ENCODE measurements around the gene MRPL12. TPM values are rescaled to one million over a fixed set of nuclear protein-coding genes. Genes with fewer than 3 reads are reported as not detected.

The MRPL12 gene
- total and polyA plus RNA-seq, 9 of the 15 experiments (the other 6 are each of a cell fraction or from before 2014, with no cell fraction given), result 0.94 to 338 (median 100) TPM

GRCh38 chr17:81687770-81688541, 15.2 kb upstream of the MRPL12 start:
- FAIRE-seq (no peak), ATAC-seq (no peak), DNase-seq (ENCODE audit: extremely low read depth in 1 of 4, low spot score in 3 of 4) (no peak)
- Histone ChIP-seq H3K9me3 (replicated peaks; ENCODE audit: control insufficient read depth, insufficient read depth, low read depth, low read length) (no peaks in the 10 kb centered on the region), H3K4me2 (ENCODE audit: insufficient read depth, low read length) (no peak overlapping the region), H3K27me3 (ENCODE audit: control insufficient read depth in 2 of 2, insufficient read depth in 2 of 2, low read length in 2 of 2) (no peaks in the 10 kb centered on the region), H3K36me3 (ENCODE audit: control insufficient read depth, insufficient read depth, low read length) (peaks cover 81% of the 10 kb centered on the region; the same call in 2 of the 3 replicates), H3K4me1 (replicated peaks in 1 of 2; ENCODE audit: control insufficient read depth in 2 of 2, insufficient read depth in 2 of 2, low read length in 2 of 2) (peaks cover 13 to 73% of the 10 kb centered on the region in 2 experiments), H3K79me2 (ENCODE audit: control insufficient read depth, insufficient read depth, low read length) (peaks cover 40% of the 10 kb centered on the region), H2AFZ (ENCODE audit: low read depth, low read length) (no peak overlapping the region), H3K9ac (ENCODE audit: insufficient read depth in 1 of 2, low read depth in 2 of 2, low read length in 2 of 2) (peak overlapping the region in 1 of 2 experiments; percentile 21; a peak in 1 of 4 replicates), H3K4me3 (no peak overlapping the region), H3K9me1 (ENCODE audit: control insufficient read depth, insufficient read depth, low read length) (peaks cover 9% of the 10 kb centered on the region), H3K27ac (ENCODE audit: extremely low read depth, low read depth, low read length) (no peak overlapping the region), H4K20me1 (replicated peaks; ENCODE audit: control insufficient read depth, insufficient read depth, low read length) (peaks cover 16% of the 10 kb centered on the region; the same call in 1 of the 2 replicates)
- 93% methylated on average over 36 of the region's 41 CpGs for WGBS (ENCODE audit: insufficient coverage, low coverage, missing lambda C conversion rate)
- BruUV-seq (replicated peaks), result no TSS peak
- ChIA-PET CTCF (ENCODE audit: low intra/inter-chr PET ratio) (no interaction called here), POLR2A (interaction anchor here (1.1 kb wide), 1 partner anchor 15 kb away, joined by 3 read pairs; no protein-coding TSS in a partner anchor)
- TF ChIP-seq RBFOX2 (IDR thresholded peaks at IDR 0.05; ENCODE audit: low read depth, low read length) (peak; percentile 72), RBM22 (IDR thresholded peaks at IDR 0.05; ENCODE audit: low read depth, low read length, poor library complexity, severe bottlenecking) (peak; percentile 58), CBX1 (IDR thresholded peaks at IDR 0.05; ENCODE audit: low read depth) (no peak), POLR2G (IDR thresholded peaks at IDR 0.05; ENCODE audit: low read depth, low read length) (peak; percentile 56)
- in situ Hi-C loops (cut with MboI) (no loop called here), intact Hi-C loops (cut with micrococcal nuclease) (no loop called here)

DNA sequence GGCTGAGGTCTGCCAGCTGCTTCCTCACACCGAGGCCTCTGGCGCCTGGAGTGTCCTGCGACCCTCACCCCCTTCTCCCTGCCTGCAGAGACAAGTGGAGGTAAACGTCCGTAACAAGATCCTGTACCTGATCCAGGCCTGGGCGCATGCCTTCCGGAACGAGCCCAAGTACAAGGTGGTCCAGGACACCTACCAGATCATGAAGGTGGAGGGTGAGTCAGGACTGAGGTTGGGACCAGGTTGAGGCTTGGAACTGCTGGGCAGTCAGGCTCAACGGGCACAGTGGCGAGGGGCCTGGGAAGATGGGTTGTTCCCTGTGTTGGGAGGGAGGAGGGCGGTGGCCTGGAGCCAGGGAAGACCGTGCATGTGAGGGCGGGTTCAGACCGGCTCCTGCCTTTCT, 14.6 kb upstream of the MRPL12 start:
- BruUV-seq (replicated peaks), result no TSS peak
- ATAC-seq (no peak), FAIRE-seq (no peak), DNase-seq (ENCODE audit: extremely low read depth in 1 of 4, low spot score in 3 of 4) (no peak)
- Histone ChIP-seq H3K79me2 (ENCODE audit: control insufficient read depth, insufficient read depth, low read length) (peaks cover 35% of the 10 kb centered on the region), H2AFZ (ENCODE audit: low read depth, low read length) (no peak overlapping the region), H3K9me1 (ENCODE audit: control insufficient read depth, insufficient read depth, low read length) (peaks cover 9% of the 10 kb centered on the region), H3K9ac (ENCODE audit: insufficient read depth in 1 of 2, low read depth in 2 of 2, low read length in 2 of 2) (no peak overlapping the region), H3K27ac (ENCODE audit: extremely low read depth, low read depth, low read length) (no peak overlapping the region), H3K4me2 (ENCODE audit: insufficient read depth, low read length) (no peak overlapping the region), H3K9me3 (replicated peaks; ENCODE audit: control insufficient read depth, insufficient read depth, low read depth, low read length) (no peaks in the 10 kb centered on the region), H3K27me3 (ENCODE audit: control insufficient read depth in 2 of 2, insufficient read depth in 2 of 2, low read length in 2 of 2) (no peaks in the 10 kb centered on the region), H3K4me1 (replicated peaks in 1 of 2; ENCODE audit: control insufficient read depth in 2 of 2, insufficient read depth in 2 of 2, low read length in 2 of 2) (peaks cover 13 to 74% of the 10 kb centered on the region in 2 experiments), H3K4me3 (no peak overlapping the region), H3K36me3 (ENCODE audit: control insufficient read depth, insufficient read depth, low read length) (peaks cover 88% of the 10 kb centered on the region; the same call in 2 of the 3 replicates), H4K20me1 (replicated peaks; ENCODE audit: control insufficient read depth, insufficient read depth, low read length) (peaks cover 16% of the 10 kb centered on the region; the same call in 1 of the 2 replicates)
- in situ Hi-C loops (cut with MboI) (no loop called here), intact Hi-C loops (cut with micrococcal nuclease) (no loop called here)
- TF ChIP-seq ARID4B (CRISPR knock-in tag; IDR thresholded peaks at IDR 0.05) (0 out of 2 replicates have a peak, but pooled peaks have one; percentile 29), TCFL5 (CRISPR knock-in tag; conservative IDR thresholded peaks at IDR 0.05) (no peak)
- 95% methylated on average over 10 of the region's 14 CpGs for WGBS (ENCODE audit: insufficient coverage, low coverage, missing lambda C conversion rate)
- CTCF ChIA-PET (ENCODE audit: low intra/inter-chr PET ratio), result no interaction called here
- POLR2A ChIA-PET, result no interaction called here
